Stomach (tissue), 9 donors: ENCODE measurements around the gene MSMP. TPM values are rescaled to one million over a fixed set of nuclear protein-coding genes. Genes with fewer than 3 reads are reported as not detected.
A peak's percentile ranks its signal among the peaks of the same experiment; 100 is the strongest.

Source experiments
- DNase-seq, 2 donors: peaks; one replicate each; pipeline versions ENCODE4 v3.0.0 to v3.0.0-alpha.2; 2013 to 2019
- H3K27ac ChIP-seq, 5 donors: fragments of 200-600 bp in 4 of 5; sonication (generic) in 4 of 5; one replicate each; pipeline ENCODE4 v1.5.1; 2013 to 2019; ENCODE audit warnings: mild to moderate bottlenecking in 1 of 5, moderate library complexity in 1 of 5
- H3K27me3 ChIP-seq, 3 donors: fragments of 200-600 bp; sonication (generic); one replicate each; pipeline ENCODE4 v1.5.1; 2017 to 2019; ENCODE audit warnings: mixed run types in 1 of 3
- H3K36me3 ChIP-seq, 4 donors: fragments of 200-600 bp; sonication (generic); 1 replicate in 3 of 4; 2 replicates in 1 of 4; pipeline ENCODE4 v1.5.1; 2016 to 2019
- H3K4me1 ChIP-seq, 4 donors: fragments of 200-600 bp; sonication (generic); one replicate each; pipeline ENCODE4 v1.5.1; 2016 to 2019
- H3K4me3 ChIP-seq, 4 donors: fragments of 200-600 bp; sonication (generic) in 3 of 4; one replicate each; pipeline ENCODE4 v1.5.1; 2016 to 2019; ENCODE audit warnings: mild to moderate bottlenecking in 1 of 4
- H3K9me3 ChIP-seq, 4 donors: fragments of 200-600 bp; sonication (generic); one replicate each; pipeline ENCODE4 v1.5.1; 2016 to 2019
- EP300 ChIP-seq: sonication (generic); formaldehyde crosslinking; IDR thresholded peaks from one replicate; pipeline ENCODE4 v1.6.1; 2017; ENCODE audit warnings: antibody characterized with exemption
- POLR2A ChIP-seq, 4 donors: fragments of 450-650 bp; IDR thresholded peaks; one replicate each; pipeline ENCODE4 v1.6.1; 2016; ENCODE audit warnings: antibody characterized with exemption in 4 of 4, control low read depth in 2 of 4, mild to moderate bottlenecking in 1 of 4, moderate library complexity in 1 of 4
- POLR2AphosphoS5 ChIP-seq, 3 donors: sonication (generic); formaldehyde crosslinking; IDR thresholded peaks; one replicate each; pipeline ENCODE4 v1.6.1; 2016; ENCODE audit warnings: antibody characterized with exemption in 3 of 3
- WGBS, 5 donors: extraction: QIAGEN DNeasy Blood & Tissue Kit in 3 of 5; methylation state at CpG; one replicate each; pipeline versions ENCODE4 v1.1.5 to v1.1.7; 2013 to 2018; 5-methylcytosine and 5-hydroxymethylcytosine counted together
- intact Hi-C: fragments of 100-400 bp; cut with DNase I; formaldehyde crosslinking; loops from one replicate; pipeline ENCODE4 v1.15.1; 2023; ENCODE audit warnings: low total_unique reads
- polyA plus RNA-seq, 3 donors: library from polyadenylated mRNA; stranded (reverse); fragments of 200-250 nt; gene quantifications; one replicate each; pipeline ENCODE4 v1.2.3, GENCODE V29; 2013
- total RNA-seq, 5 donors: library from RNA; depleted of rRNA; stranded (reverse); fragments of >200 nt; gene quantifications; one replicate each; pipeline versions ENCODE4 v1.1.0 to v1.2.3, GENCODE V29; 2014 to 2016
- TF ChIP-seq, protein P1 (sequence below), 7 experiments: fragments of 450-650 bp in 4 of 7; fragments of 200-600 bp in 3 of 7; sonication (generic) in 3 of 7; IDR thresholded peaks; one replicate each; pipeline ENCODE4 v1.5.1; 2016 to 2019; ENCODE audit warnings: antibody characterized with exemption in 7 of 7, control low read depth in 2 of 7, mild to moderate bottlenecking in 1 of 7
- donor health status: healthy with polysubstance abuse.
- donor health status: Bipolar disorder and iron deficiency.
- donor health status: healthy.

The MSMP gene
- total and polyA plus RNA-seq, 8 donors = 0.35 TPM; not detected in 7

GRCh38 chr9:35732185-35732799 lies 21.8 kb downstream of the MSMP start, which contains the start of the genes CREB3 and TLN1:
TSS of gene CREB3 (plus strand) at chr9:35732666. CDS start at chr9:35732773, 107 bp downstream.
TSS of gene TLN1 (minus strand) at chr9:35732195. CDS start at chr9:35725694, 6,501 bp downstream.
- Histone ChIP-seq H3K4me1 (peaks cover 53 to 81% (median 64%) of the 10 kb centered on the region in 4 donors), H3K27me3 (no peaks in the 10 kb centered on the region), H3K4me3 (peak within 1 kb of the TSS; percentile 53 to 88 (median 77)), H3K27ac (peak within 1 kb of the TSS; percentile 94 to 100 (median 98)), H3K9me3 (no peaks in the 10 kb centered on the region), H3K36me3 (peaks cover 23 to 36% (median 33%) of the 10 kb centered on the region in 4 donors)
- peak; percentile 98 to 99 for DNase-seq
- intact Hi-C loops = no loop called here
- 0% methylated on average over 11 to 49 of the region's 49 CpGs for WGBS, 5 donors
- TF ChIP-seq POLR2A (IDR thresholded peaks at IDR 0.05) (peak in 2 of 4 donors; percentile 20 to 75), POLR2AphosphoS5 (IDR thresholded peaks at IDR 0.05) (peak; percentile 86 to 98 (median 90)), EP300 (peak; percentile 39)
- TF ChIP-seq, protein P1, sequence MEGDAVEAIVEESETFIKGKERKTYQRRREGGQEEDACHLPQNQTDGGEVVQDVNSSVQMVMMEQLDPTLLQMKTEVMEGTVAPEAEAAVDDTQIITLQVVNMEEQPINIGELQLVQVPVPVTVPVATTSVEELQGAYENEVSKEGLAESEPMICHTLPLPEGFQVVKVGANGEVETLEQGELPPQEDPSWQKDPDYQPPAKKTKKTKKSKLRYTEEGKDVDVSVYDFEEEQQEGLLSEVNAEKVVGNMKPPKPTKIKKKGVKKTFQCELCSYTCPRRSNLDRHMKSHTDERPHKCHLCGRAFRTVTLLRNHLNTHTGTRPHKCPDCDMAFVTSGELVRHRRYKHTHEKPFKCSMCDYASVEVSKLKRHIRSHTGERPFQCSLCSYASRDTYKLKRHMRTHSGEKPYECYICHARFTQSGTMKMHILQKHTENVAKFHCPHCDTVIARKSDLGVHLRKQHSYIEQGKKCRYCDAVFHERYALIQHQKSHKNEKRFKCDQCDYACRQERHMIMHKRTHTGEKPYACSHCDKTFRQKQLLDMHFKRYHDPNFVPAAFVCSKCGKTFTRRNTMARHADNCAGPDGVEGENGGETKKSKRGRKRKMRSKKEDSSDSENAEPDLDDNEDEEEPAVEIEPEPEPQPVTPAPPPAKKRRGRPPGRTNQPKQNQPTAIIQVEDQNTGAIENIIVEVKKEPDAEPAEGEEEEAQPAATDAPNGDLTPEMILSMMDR (IDR thresholded peaks at IDR 0.05) = peak in 1 of 7 experiments; percentile 30

- no peak for TF ChIP-seq POLR2AphosphoS5 (IDR thresholded peaks at IDR 0.05)
- TF ChIP-seq, protein P1 (IDR thresholded peaks at IDR 0.05) = no peak
- TF ChIP-seq POLR2A (IDR thresholded peaks at IDR 0.05) = no peak
- Histone ChIP-seq H3K9me3 (no peaks in the 10 kb centered on the region), H3K27me3 (no peaks in the 10 kb centered on the region), H3K4me1 (peaks cover 60 to 84% (median 70%) of the 10 kb centered on the region in 4 donors), H3K27ac (peak overlapping the region; percentile 94 to 100 (median 98)), H3K36me3 (peaks cover 16 to 29% (median 27%) of the 10 kb centered on the region in 4 donors), H3K4me3 (peak overlapping the region; percentile 53 to 88 (median 77))
- WGBS, 5 donors = 0 to 1% (median 0%) methylated on average over 19 to 47 of the region's 47 CpGs
- DNase-seq = no peak
- intact Hi-C loops = no loop called here
These were observed 22.5 kb downstream of the MSMP start for GRCh38 chr9:35731415-35732184.

DNA sequence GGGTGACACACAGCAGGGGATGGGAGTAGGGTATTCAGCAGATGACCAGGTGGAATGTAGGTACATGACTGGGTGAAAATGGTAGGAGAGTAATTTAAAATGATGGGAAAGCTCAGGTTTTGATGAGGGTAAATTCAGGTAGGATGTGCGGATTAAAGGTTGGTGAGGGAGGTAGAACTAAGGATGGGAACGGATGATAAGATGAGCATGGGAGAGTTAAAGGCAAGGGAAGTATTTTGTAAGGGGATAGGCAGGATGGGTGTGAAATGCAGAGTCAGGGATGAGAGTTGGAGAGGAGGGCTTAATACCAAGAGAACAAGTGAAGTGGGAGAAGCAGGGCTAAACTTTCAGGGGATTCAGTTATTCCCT lies 23.6 kb downstream of the MSMP start:
- peaks cover 13 to 26% (median 24%) of the 10 kb centered on the region in 4 donors for H3K36me3 ChIP-seq
- no peak for DNase-seq
- peak overlapping the region; percentile 53 to 88 (median 77) for H3K4me3 ChIP-seq
- H3K9me3 ChIP-seq = no peaks in the 10 kb centered on the region
- intact Hi-C loops = no loop called here
- WGBS, 5 donors = 63 to 90% (median 79%) methylated on average over 2 of the region's 2 CpGs
- no peak for TF ChIP-seq EP300
- TF ChIP-seq, protein P1 (IDR thresholded peaks at IDR 0.05) = no peak
- TF ChIP-seq POLR2A (IDR thresholded peaks at IDR 0.05) = no peak
- TF ChIP-seq POLR2AphosphoS5 (IDR thresholded peaks at IDR 0.05) = no peak
- peak overlapping the region; percentile 55 to 100 (median 98) for H3K27ac ChIP-seq
- peaks cover 64 to 84% (median 73%) of the 10 kb centered on the region in 4 donors for H3K4me1 ChIP-seq
- H3K27me3 ChIP-seq = no peaks in the 10 kb centered on the region

DNA sequence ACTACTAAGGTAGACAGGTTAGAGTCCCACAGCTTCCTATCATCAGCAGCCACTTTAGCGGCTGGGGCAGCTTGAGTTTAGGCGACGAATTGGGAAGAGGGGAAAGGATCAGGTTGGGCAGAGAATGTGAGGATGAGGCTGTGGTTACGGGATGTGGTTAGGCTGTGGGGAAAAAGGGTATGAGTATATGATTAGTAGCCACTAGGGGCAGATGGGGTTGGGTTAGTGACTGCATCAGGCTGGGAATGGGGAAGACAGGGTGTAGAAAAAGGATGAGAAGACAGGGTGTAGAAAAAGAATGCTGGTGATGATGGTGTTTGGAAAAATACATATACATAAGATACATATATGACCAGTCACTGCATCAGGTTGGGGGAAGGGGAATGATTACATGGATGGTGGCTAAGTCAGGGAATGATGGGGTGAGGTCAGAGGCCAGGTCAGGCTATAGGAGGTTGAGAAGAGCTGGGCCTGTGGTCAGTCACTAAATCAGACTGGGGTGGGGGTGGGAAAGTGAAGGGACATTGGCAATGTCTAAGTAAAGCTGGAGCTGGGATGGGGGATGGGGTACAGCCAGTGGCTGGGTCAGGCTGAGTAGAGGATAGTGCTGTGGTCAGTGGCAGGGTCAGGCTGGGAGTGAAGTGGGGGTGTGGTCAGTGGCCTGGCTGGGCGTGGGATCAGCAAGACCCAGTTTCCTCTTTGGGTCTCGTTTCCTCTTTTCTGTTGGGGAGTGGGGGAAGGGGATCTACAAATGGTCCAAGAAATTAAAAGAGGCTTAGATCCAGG lies 24.2 kb downstream of the MSMP start:
- DNase-seq = peak; percentile 42 to 79
- intact Hi-C loops = no loop called here
- Histone ChIP-seq H3K27ac (peak overlapping the region; percentile 55 to 100 (median 98)), H3K36me3 (peaks cover 13 to 26% (median 24%) of the 10 kb centered on the region in 4 donors), H3K4me3 (peak overlapping the region; percentile 53 to 88 (median 77)), H3K4me1 (peaks cover 64 to 83% (median 73%) of the 10 kb centered on the region in 4 donors), H3K27me3 (no peaks in the 10 kb centered on the region), H3K9me3 (no peaks in the 10 kb centered on the region)
- 20 to 28% (median 26%) methylated on average over 6 of the region's 6 CpGs for WGBS, 5 donors
- no peak for TF ChIP-seq EP300
- TF ChIP-seq POLR2AphosphoS5 (IDR thresholded peaks at IDR 0.05) = peak; percentile 30 to 87 (median 48)
- TF ChIP-seq POLR2A (IDR thresholded peaks at IDR 0.05) = no peak
- TF ChIP-seq, protein P1 (IDR thresholded peaks at IDR 0.05) = peak in 5 of 7 experiments; percentile 35 to 59 (median 48)
